RWPE2 (cell line): Measurements from ENCODE around the gene ZNF254.

Source experiments
- ATAC-seq: fragments of 200-7000 bp; cut with Tn5 transposase; 3 replicates; pipeline ENCODE4 v1.9.1; 2021; ENCODE audit warnings: low read depth
- DNase-seq: peaks from one replicate; pipeline ENCODE4 v3.0.0-alpha.2; 2020; ENCODE audit warnings: low spot score
- H3K27ac ChIP-seq: fragments of 450-650 bp; 2 replicates; pipeline ENCODE4 v1.5.1; 2017; ENCODE audit warnings: mild to moderate bottlenecking; ENCODE audit not compliant: poor library complexity, severe bottlenecking
- H3K27me3 ChIP-seq: fragments of 250-450 bp; sonication (Bioruptor Pico); 2 replicates; pipeline ENCODE4 v1.5.1; 2021; ENCODE audit warnings: mild to moderate bottlenecking, moderate library complexity; ENCODE audit not compliant: insufficient read depth, poor library complexity, severe bottlenecking
- H3K36me3 ChIP-seq: fragments of 250-450 bp; sonication (Bioruptor Pico); 2 replicates; pipeline ENCODE4 v1.5.1; 2020; ENCODE audit warnings: low read depth, mild to moderate bottlenecking, moderate library complexity
- H3K4me1 ChIP-seq: fragments of 250-450 bp; sonication (Bioruptor Pico); 2 replicates; pipeline ENCODE4 v1.5.1; 2021; ENCODE audit warnings: mild to moderate bottlenecking, moderate library complexity; ENCODE audit not compliant: insufficient read depth, poor library complexity, severe bottlenecking
- H3K4me3 ChIP-seq: fragments of 250-450 bp; sonication (Bioruptor Pico); 2 replicates; pipeline ENCODE4 v1.5.1; 2021; ENCODE audit warnings: mild to moderate bottlenecking, moderate library complexity; ENCODE audit not compliant: severe bottlenecking
- H3K9me3 ChIP-seq: fragments of 250-450 bp; sonication (Bioruptor Pico); 2 replicates; pipeline ENCODE4 v1.5.1; 2021; ENCODE audit warnings: mild to moderate bottlenecking, moderate library complexity; ENCODE audit not compliant: severe bottlenecking
- TF ChIP-seq, protein P1 (sequence below): fragments of 450-650 bp; IDR thresholded peaks from one replicate; pipeline ENCODE4 v1.5.1; 2017; ENCODE audit warnings: mild to moderate bottlenecking, moderate library complexity; ENCODE audit not compliant: poor library complexity, severe bottlenecking

The ZNF254 gene

DNA sequence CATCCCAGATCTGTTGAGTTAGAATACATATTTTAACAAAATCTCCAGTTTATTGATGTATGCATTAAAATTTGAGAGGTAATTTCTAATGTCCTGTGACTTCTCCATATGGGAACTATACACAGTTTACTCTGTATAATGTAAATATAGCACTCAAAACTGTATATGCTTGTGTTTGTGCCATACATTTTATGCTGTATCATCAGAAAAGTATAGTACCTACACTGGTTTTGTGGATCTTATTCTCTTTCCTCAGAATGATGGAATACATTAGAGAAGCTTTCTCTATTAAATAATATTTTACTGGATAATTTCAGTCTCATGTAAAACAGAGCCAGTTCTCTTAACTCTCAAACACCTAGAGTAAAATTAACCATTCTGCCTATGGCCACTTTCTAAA is 53.6 kb downstream of the ZNF254 start:
- H3K4me3 ChIP-seq: no peak overlapping the region
- H3K9me3 ChIP-seq: peaks cover 9% of the 10 kb centered on the region
- TF ChIP-seq, protein P1, sequence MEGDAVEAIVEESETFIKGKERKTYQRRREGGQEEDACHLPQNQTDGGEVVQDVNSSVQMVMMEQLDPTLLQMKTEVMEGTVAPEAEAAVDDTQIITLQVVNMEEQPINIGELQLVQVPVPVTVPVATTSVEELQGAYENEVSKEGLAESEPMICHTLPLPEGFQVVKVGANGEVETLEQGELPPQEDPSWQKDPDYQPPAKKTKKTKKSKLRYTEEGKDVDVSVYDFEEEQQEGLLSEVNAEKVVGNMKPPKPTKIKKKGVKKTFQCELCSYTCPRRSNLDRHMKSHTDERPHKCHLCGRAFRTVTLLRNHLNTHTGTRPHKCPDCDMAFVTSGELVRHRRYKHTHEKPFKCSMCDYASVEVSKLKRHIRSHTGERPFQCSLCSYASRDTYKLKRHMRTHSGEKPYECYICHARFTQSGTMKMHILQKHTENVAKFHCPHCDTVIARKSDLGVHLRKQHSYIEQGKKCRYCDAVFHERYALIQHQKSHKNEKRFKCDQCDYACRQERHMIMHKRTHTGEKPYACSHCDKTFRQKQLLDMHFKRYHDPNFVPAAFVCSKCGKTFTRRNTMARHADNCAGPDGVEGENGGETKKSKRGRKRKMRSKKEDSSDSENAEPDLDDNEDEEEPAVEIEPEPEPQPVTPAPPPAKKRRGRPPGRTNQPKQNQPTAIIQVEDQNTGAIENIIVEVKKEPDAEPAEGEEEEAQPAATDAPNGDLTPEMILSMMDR: no peak
- no peaks in the 10 kb centered on the region for H3K27me3 ChIP-seq
- no peak overlapping the region for H3K27ac ChIP-seq
- H3K4me1 ChIP-seq: no peaks in the 10 kb centered on the region
- no peak for DNase-seq
- no peak for ATAC-seq
- no peaks in the 10 kb centered on the region for H3K36me3 ChIP-seq

DNA sequence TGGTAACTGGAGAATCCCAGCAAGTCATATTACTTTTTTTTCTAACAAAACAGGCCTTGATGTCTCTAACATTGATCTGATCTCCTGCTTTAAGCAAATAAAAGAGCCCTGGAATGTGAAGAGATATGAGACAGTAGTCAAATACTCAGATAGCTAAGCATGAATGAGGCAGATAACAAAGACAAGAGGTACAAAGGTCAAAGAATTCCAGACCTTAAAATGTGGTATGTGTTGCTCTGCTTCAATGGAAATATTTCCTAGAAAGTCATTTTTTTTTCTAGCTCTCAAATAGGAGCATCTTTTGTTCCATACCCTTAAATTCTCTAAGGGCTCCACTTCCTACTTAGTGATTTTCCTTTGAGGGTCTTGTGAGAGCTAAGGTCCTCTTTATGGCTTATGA is 54.6 kb downstream of the ZNF254 start:
- peaks cover 12% of the 10 kb centered on the region for H3K9me3 ChIP-seq
- H3K4me1 ChIP-seq: no peaks in the 10 kb centered on the region
- no peak overlapping the region for H3K4me3 ChIP-seq
- no peaks in the 10 kb centered on the region for H3K27me3 ChIP-seq
- H3K27ac ChIP-seq: no peak overlapping the region
- ATAC-seq (no peak), DNase-seq (no peak)
- H3K36me3 ChIP-seq: no peaks in the 10 kb centered on the region
- TF ChIP-seq, protein P1: no peak

DNA sequence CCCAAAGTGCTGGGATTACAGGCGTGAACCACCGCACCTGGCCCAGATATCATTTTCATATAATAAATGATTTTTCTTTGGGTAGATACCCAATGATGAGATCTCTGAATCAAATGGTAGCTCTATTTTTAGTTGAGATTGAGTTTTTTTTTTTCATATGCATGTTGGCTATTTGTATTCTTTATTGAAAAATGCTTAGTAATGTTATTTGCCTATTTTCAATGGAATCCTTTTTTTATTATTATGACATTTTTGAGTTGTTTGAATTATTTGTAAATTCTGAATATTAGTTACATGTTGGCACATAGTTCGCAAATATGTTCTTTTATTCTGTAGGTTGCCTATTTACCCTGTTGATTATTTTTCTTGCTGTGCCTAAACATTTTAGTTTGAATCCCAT is 55.8 kb downstream of the ZNF254 start:
- DNase-seq (no peak), ATAC-seq (no peak)
- Histone ChIP-seq H3K9me3 (peaks cover 12% of the 10 kb centered on the region), H3K4me1 (no peaks in the 10 kb centered on the region), H3K36me3 (no peaks in the 10 kb centered on the region), H3K27ac (no peak overlapping the region), H3K27me3 (no peaks in the 10 kb centered on the region), H3K4me3 (no peak overlapping the region)
- TF ChIP-seq, protein P1: no peak

DNA sequence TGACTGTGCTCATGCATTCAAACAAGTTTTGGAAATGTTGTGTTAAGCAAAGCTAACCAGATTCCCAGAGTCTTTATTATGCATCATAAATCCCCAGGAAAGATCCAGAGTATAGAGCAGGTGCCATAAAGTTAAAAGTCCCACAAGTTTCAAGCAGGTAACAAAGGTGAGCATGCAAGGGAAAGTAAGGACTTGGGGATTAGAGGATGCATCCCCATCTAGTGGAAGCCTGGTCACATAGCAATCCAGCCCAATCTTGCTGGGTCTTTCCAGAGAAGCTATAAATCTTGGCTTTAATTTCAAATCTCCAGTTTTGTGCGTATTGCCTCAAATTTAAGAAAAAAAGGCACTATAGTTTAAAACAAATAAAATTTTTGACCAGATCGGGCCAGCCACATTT is 72.7 kb downstream of the ZNF254 start:
- Histone ChIP-seq H3K9me3 (peaks cover 4% of the 10 kb centered on the region), H3K4me1 (no peaks in the 10 kb centered on the region), H3K4me3 (no peak overlapping the region), H3K27me3 (no peaks in the 10 kb centered on the region), H3K36me3 (no peaks in the 10 kb centered on the region), H3K27ac (no peak overlapping the region)
- DNase-seq (no peak), ATAC-seq (no peak)
- TF ChIP-seq, protein P1: no peak

DNA sequence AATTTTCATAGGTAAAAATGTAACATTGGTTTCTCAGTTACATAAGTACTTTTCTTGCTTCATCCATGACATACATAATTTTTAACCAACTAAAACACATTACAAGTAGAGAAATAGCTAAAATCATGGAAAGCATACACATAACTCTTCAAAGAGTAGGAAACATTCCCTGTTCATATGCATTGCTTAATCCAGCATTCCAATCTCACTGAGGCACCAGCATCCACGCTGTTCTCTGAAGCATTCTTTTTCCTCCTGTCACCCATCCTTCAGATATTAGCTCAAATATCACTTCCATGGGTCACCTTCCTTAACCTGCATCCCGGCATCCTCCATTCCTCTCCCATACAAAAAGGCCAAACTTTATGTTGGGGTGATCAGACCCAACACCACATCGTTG is 79.1 kb downstream of the ZNF254 start:
- Histone ChIP-seq H3K4me3 (no peak overlapping the region), H3K36me3 (no peaks in the 10 kb centered on the region), H3K9me3 (no peaks in the 10 kb centered on the region), H3K27me3 (no peaks in the 10 kb centered on the region), H3K27ac (no peak overlapping the region), H3K4me1 (no peaks in the 10 kb centered on the region)
- ATAC-seq (no peak), DNase-seq (no peak)
- TF ChIP-seq, protein P1: no peak
